Measurements from ENCODE around the gene FAM216B. TPM values are rescaled to one million over a fixed set of nuclear protein-coding genes. Genes with fewer than 3 reads are reported as not detected.

FAM216B gene
- total RNA-seq, 1 experiment from 2014 or later = not detected

GRCh38 chr13:42758515-42758914 lies 22.9 kb upstream of the FAM216B start:
- DNase-seq (ENCODE audit: low spot score) = no peak
- POLR2A ChIA-PET (ENCODE audit: low non-redundant PET) = no interaction called here
- Histone ChIP-seq H3K4me3 (ENCODE audit: low read depth, low read length, poor library complexity, severe bottlenecking) (no peak overlapping the region), H3K27me3 (replicated peaks; ENCODE audit: insufficient read depth, low read depth, low read length, poor library complexity) (no peaks in the 10 kb centered on the region), H3K36me3 (ENCODE audit: insufficient read depth, low read length, poor library complexity, severe bottlenecking) (no peaks in the 10 kb centered on the region), H3K4me1 (ENCODE audit: insufficient read depth, low read length, poor library complexity, severe bottlenecking) (peaks cover 4% of the 10 kb centered on the region), H3K27ac (ENCODE audit: low read depth, low read length, poor library complexity, severe bottlenecking) (no peak overlapping the region), H3K9me3 (ENCODE audit: low read depth, low read length, poor library complexity, severe bottlenecking) (no peaks in the 10 kb centered on the region)
- TF ChIP-seq EZH2 (IDR thresholded peaks at IDR 0.05; ENCODE audit: borderline replicate concordance, low read depth, low read length, poor library complexity, severe bottlenecking) = no peak
- TF ChIP-seq CTCF (conservative IDR thresholded peaks at IDR 0.05; ENCODE audit: low read depth, low read length) = no peak
- BruUV-seq (replicated peaks) = no TSS peak
- CTCF ChIA-PET = no interaction called here
- intact Hi-C loops (cut with micrococcal nuclease; ENCODE audit: unreplicated experiment) = no loop called here

- POLR2A ChIA-PET (ENCODE audit: low non-redundant PET) = no interaction called here
- Histone ChIP-seq H3K9me3 (ENCODE audit: low read depth, low read length, poor library complexity, severe bottlenecking) (no peaks in the 10 kb centered on the region), H3K4me1 (ENCODE audit: insufficient read depth, low read length, poor library complexity, severe bottlenecking) (peaks cover 4% of the 10 kb centered on the region), H3K4me3 (ENCODE audit: low read depth, low read length, poor library complexity, severe bottlenecking) (no peak overlapping the region), H3K27ac (ENCODE audit: low read depth, low read length, poor library complexity, severe bottlenecking) (no peak overlapping the region), H3K27me3 (replicated peaks; ENCODE audit: insufficient read depth, low read depth, low read length, poor library complexity) (no peaks in the 10 kb centered on the region), H3K36me3 (ENCODE audit: insufficient read depth, low read length, poor library complexity, severe bottlenecking) (no peaks in the 10 kb centered on the region)
- BruUV-seq (replicated peaks) = no TSS peak
- intact Hi-C loops (cut with micrococcal nuclease; ENCODE audit: unreplicated experiment) = no loop called here
- TF ChIP-seq CTCF (conservative IDR thresholded peaks at IDR 0.05; ENCODE audit: low read depth, low read length) = no peak
- DNase-seq (ENCODE audit: low spot score) = no peak
- CTCF ChIA-PET = no interaction called here
Observed at GRCh38 chr13:42760951-42761350, 20.4 kb upstream of the FAM216B start.

GRCh38 chr13:42762251-42762650 lies 19.1 kb upstream of the FAM216B start:
- CTCF ChIA-PET = no interaction called here

More at GRCh38 chr13:42762251-42762650, 19.1 kb upstream of the FAM216B start:
- Histone ChIP-seq H3K4me1 (ENCODE audit: insufficient read depth, low read length, poor library complexity, severe bottlenecking) (no peaks in the 10 kb centered on the region), H3K27me3 (replicated peaks; ENCODE audit: insufficient read depth, low read depth, low read length, poor library complexity) (no peaks in the 10 kb centered on the region), H3K9me3 (ENCODE audit: low read depth, low read length, poor library complexity, severe bottlenecking) (no peaks in the 10 kb centered on the region), H3K36me3 (ENCODE audit: insufficient read depth, low read length, poor library complexity, severe bottlenecking) (no peaks in the 10 kb centered on the region), H3K4me3 (ENCODE audit: low read depth, low read length, poor library complexity, severe bottlenecking) (no peak overlapping the region), H3K27ac (ENCODE audit: low read depth, low read length, poor library complexity, severe bottlenecking) (no peak overlapping the region)
- TF ChIP-seq CTCF (conservative IDR thresholded peaks at IDR 0.05; ENCODE audit: low read depth, low read length) (no peak), EZH2 (IDR thresholded peaks at IDR 0.05; ENCODE audit: borderline replicate concordance, low read depth, low read length, poor library complexity, severe bottlenecking) (no peak)
- no TSS peak for BruUV-seq (replicated peaks)
- no peak for DNase-seq (ENCODE audit: low spot score)
- POLR2A ChIA-PET (ENCODE audit: low non-redundant PET) = no interaction called here
- intact Hi-C loops (cut with micrococcal nuclease; ENCODE audit: unreplicated experiment) = no loop called here
